Common myeloid progenitor, CD34-positive (primary cell): ENCODE data around the gene MTCL1. TPM values are rescaled to one million over a fixed set of nuclear protein-coding genes. Genes with fewer than 3 reads are reported as not detected.

ENCODE experiments used
- CTCF ChIA-PET: fragments of 350-600 bp; sonication (Branson Sonifier 250); formaldehyde crosslinking; loops from one replicate; lab custom pipeline; 2021; ENCODE audit warnings: antibody characterized with exemption; lab: Charles Lee
- POLR2A ChIA-PET: fragments of 350-600 bp; sonication (Branson Sonifier 250); formaldehyde crosslinking; loops from one replicate; lab custom pipeline; 2021; ENCODE audit warnings: antibody characterized with exemption; lab: Charles Lee
- DNase-seq, 3 donors: peaks; one replicate each; pipeline versions ENCODE4 v3.0.0 to v3.0.0-alpha.2; 2013
- H3K27ac ChIP-seq, 2 experiments: 1 replicate in 1 of 2; 2 replicates in 1 of 2; pipeline ENCODE4 v1.7.0; 2013; ENCODE audit warnings: inconsistent platforms in 2 of 2, low read length in 2 of 2, mild to moderate bottlenecking in 2 of 2, low read depth in 1 of 2, moderate library complexity in 1 of 2; ENCODE audit not compliant: severe bottlenecking in 2 of 2, insufficient read depth in 1 of 2, poor library complexity in 1 of 2
- H3K27me3 ChIP-seq, 5 experiments: replicated peaks in 2 of 5; 1 replicate in 3 of 5; 2 replicates in 2 of 5; pipeline versions ENCODE4 v1.6.1 to v1.7.0; 2013; ENCODE audit warnings: low read length in 4 of 5, mild to moderate bottlenecking in 2 of 5, moderate library complexity in 2 of 5, inconsistent platforms in 1 of 5; ENCODE audit not compliant: insufficient read depth in 5 of 5, control insufficient read depth in 4 of 5
- H3K36me3 ChIP-seq, 4 experiments: 1 replicate in 2 of 4; 2 replicates in 2 of 4; pipeline versions ENCODE4 v1.6.1 to v1.7.0; 2013; ENCODE audit warnings: low read length in 3 of 4, control low read depth in 1 of 4, mild to moderate bottlenecking in 1 of 4; ENCODE audit not compliant: control insufficient read depth in 4 of 4, insufficient read depth in 4 of 4
- H3K4me1 ChIP-seq, 4 experiments: 1 replicate in 3 of 4; 2 replicates in 1 of 4; pipeline versions ENCODE4 v1.6.1 to v1.7.1; 2013; ENCODE audit warnings: low read length in 3 of 4, mild to moderate bottlenecking in 3 of 4, control low read depth in 1 of 4, inconsistent platforms in 1 of 4, moderate library complexity in 1 of 4; ENCODE audit not compliant: control insufficient read depth in 4 of 4, insufficient read depth in 4 of 4; ENCODE audit errors: control extremely low read depth in 1 of 4
- H3K4me3 ChIP-seq, 7 experiments: 1 replicate in 4 of 7; 2 replicates in 3 of 7; pipeline versions ENCODE4 v1.5.1 to v1.7.0; 2013; ENCODE audit warnings: mild to moderate bottlenecking in 7 of 7, low read length in 6 of 7, moderate library complexity in 6 of 7, inconsistent platforms in 2 of 7, low read depth in 2 of 7, control low read depth in 1 of 7; ENCODE audit not compliant: insufficient read depth in 4 of 7, control insufficient read depth in 1 of 7; ENCODE audit errors: extremely low read depth in 1 of 7
- H3K9me3 ChIP-seq, 5 experiments: 1 replicate in 4 of 5; 2 replicates in 1 of 5; pipeline versions ENCODE4 v1.6.1 to v1.7.1; 2013; ENCODE audit warnings: low read length in 4 of 5, mild to moderate bottlenecking in 2 of 5, inconsistent platforms in 1 of 5, low read depth in 1 of 5, moderate library complexity in 1 of 5; ENCODE audit not compliant: control insufficient read depth in 4 of 5, insufficient read depth in 2 of 5; ENCODE audit errors: control extremely low read depth in 1 of 5
- WGBS: methylation state at CpG from one replicate; pipeline ENCODE4 v1.1.5; 2013; ENCODE audit not compliant: insufficient coverage; 5-methylcytosine and 5-hydroxymethylcytosine counted together
- polyA plus RNA-seq: library from polyadenylated mRNA; unstranded; fragments of 120-200 nt; gene quantifications from one replicate; pipeline ENCODE4 v1.2.1, GENCODE V29; 2013

The MTCL1 gene
- 2.3 TPM for polyA plus RNA-seq

DNA sequence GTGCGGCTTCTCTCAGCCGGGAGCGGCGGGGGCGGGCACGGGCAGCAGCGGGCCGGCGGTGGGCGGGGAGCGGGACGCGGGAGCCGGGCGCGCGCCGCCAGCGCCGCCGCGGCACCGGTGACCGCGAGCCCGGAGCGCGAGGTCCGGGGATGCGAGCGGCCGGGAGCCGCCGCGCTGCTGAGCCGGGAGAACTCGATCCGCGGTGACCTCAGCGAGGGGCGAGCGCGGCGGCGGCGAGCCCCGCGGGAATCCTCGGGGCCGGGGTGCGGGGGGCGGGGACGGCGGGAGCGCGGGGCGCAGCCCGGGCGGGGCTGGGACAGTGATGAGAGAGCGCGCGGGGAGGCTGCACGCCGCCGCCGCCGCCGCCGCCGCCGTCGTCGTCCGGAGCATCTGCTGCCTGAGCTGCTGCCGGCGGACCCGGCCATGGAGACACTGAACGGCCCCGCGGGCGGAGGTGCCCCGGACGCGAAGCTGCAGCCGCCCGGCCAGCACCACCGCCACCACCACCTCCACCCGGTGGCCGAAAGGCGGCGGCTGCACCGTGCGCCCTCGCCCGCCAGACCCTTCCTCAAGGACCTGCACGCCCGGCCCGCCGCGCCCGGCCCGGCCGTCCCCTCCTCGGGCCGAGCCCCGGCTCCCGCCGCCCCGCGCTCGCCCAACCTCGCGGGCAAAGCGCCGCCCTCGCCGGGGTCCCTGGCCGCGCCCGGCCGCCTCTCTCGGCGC lies at the start of gene MTCL1:
Gene MTCL1, plus strand, starts transcription at position 319 of the 723 bp plus-strand sequence. Its CDS starts 105 bp downstream, at position 424.
- WGBS: 0% methylated on average over 74 of the region's 123 CpGs

DNA sequence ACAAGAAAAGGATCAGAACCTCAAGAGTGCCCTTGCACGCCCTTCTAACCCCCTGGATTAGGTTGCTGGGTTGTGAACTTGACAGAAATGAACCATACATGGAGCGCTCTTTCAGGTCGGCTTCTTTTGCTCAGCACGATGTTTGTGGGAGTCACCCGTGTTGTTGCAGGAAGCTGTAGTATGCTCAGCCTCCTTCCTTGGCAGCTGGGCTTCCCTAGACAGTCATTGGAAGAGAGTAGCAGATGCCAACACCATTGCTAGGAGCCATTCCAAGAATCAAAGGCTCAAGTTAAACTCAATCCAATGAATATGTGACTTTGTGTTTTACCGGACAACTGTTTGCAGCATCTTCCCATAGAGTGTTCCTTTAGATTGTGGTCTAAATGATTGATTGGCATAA lies 49.1 kb upstream of the MTCL1 start:
- no peak for DNase-seq
- Histone ChIP-seq H3K27ac (no peak overlapping the region), H3K9me3 (no peaks in the 10 kb centered on the region), H3K27me3 (no peaks in the 10 kb centered on the region), H3K4me1 (no peaks in the 10 kb centered on the region), H3K36me3 (no peaks in the 10 kb centered on the region), H3K4me3 (no peak overlapping the region)
- WGBS: 94% methylated on average over 3 of the region's 6 CpGs
- CTCF ChIA-PET: interaction anchor here (1.6 to 2.3 kb wide), 2 partner anchors 325 to 331 kb away, joined by 5 to 13 read pairs; no protein-coding TSS in a partner anchor
- POLR2A ChIA-PET: no interaction called here

More for the DNA sequence above, at the start of gene MTCL1:
- ChIA-PET POLR2A (interaction anchor here (1.3 kb wide), 1 partner anchor 25 kb away, joined by 4 read pairs; no protein-coding TSS in a partner anchor), CTCF (no interaction called here)
- no peaks in the 10 kb centered on the region for H3K36me3 ChIP-seq
- DNase-seq: peak in 2 of 3 donors; percentile 22 to 50
- H3K27me3 ChIP-seq: peaks cover 3 to 71% (median 33%) of the 10 kb centered on the region in 5 experiments
- H3K27ac ChIP-seq: no peak within 1 kb of the TSS
- H3K4me3 ChIP-seq: peak within 1 kb of the TSS; percentile 46 to 83 (median 67)
- peaks cover 0 to 35% (median 29%) of the 10 kb centered on the region in 4 experiments for H3K4me1 ChIP-seq
- H3K9me3 ChIP-seq: no peaks in the 10 kb centered on the region

- peaks cover 0 to 7% (median 4%) of the 10 kb centered on the region in 4 experiments for H3K4me1 ChIP-seq
- no peak overlapping the region for H3K4me3 ChIP-seq
- H3K27ac ChIP-seq: no peak overlapping the region
- WGBS: 93% methylated on average over 14 of the region's 14 CpGs
- POLR2A ChIA-PET: no interaction called here
- H3K36me3 ChIP-seq: no peaks in the 10 kb centered on the region
- no peaks in the 10 kb centered on the region for H3K9me3 ChIP-seq
- H3K27me3 ChIP-seq: no peaks in the 10 kb centered on the region
- DNase-seq: no peak
- CTCF ChIA-PET: interaction anchor here (2.3 kb wide), 1 partner anchor 330 kb away, joined by 13 read pairs; no protein-coding TSS in a partner anchor
These were observed 48.1 kb upstream of the MTCL1 start for GRCh38 chr18:8657050-8657820.

DNA sequence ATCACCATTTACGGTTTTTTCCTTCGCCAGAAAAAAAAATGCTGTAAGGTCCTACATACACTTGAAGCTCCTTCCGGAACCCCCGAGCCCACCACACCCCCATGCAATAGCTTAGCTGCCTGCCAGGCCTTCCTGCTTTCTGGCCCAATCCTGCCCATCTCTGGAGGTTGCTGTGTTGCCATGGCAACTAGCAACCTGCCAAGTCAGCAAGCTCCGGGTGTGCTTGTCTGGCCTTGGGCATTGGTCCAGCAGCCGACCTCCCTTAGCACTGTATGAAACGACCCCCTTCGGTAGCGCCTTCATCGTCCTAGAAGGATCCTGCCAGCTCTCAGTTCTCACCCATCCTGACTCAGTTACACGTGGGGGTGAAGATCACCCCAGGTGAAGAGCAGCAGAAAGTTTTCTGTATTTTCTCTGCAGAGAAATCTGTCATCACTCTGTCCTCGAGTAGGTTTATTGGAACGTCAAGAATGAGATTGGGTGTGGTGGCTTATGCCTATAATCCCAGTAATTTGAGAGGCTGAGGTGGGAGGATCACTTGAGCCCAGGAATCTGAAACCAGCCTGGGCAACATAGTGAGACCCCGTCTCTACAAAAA lies 47.4 kb upstream of the MTCL1 start:
- no peaks in the 10 kb centered on the region for H3K27me3 ChIP-seq
- ChIA-PET CTCF (no interaction called here), POLR2A (interaction anchor here (0.6 kb wide), 1 partner anchor 676 kb away, joined by 3 read pairs; no protein-coding TSS in a partner anchor)

GRCh38 chr18:8658858-8659485 lies 46.4 kb upstream of the MTCL1 start:
- WGBS: 96% methylated on average over 27 of the region's 31 CpGs
- ChIA-PET POLR2A (no interaction called here), CTCF (no interaction called here)
- Histone ChIP-seq H3K9me3 (no peaks in the 10 kb centered on the region), H3K36me3 (no peaks in the 10 kb centered on the region), H3K27me3 (no peaks in the 10 kb centered on the region), H3K27ac (no peak overlapping the region), H3K4me3 (no peak overlapping the region), H3K4me1 (peaks cover 0 to 7% (median 4%) of the 10 kb centered on the region in 4 experiments)
- DNase-seq: no peak

More for the DNA sequence above, 47.4 kb upstream of the MTCL1 start:
- Histone ChIP-seq H3K4me1 (peaks cover 0 to 7% (median 4%) of the 10 kb centered on the region in 4 experiments), H3K9me3 (no peaks in the 10 kb centered on the region), H3K4me3 (no peak overlapping the region), H3K27ac (no peak overlapping the region), H3K36me3 (no peaks in the 10 kb centered on the region)
- WGBS: 81% methylated on average over 12 of the region's 14 CpGs
- DNase-seq: peak in 1 of 3 donors; percentile 6

GRCh38 chr18:8659609-8660242 lies 45.6 kb upstream of the MTCL1 start:
- ChIA-PET CTCF (interaction anchor here (0.6 to 1.4 kb wide), 5 partner anchors 10 to 152 kb away, joined by 3 read pairs; no protein-coding TSS in a partner anchor), POLR2A (no interaction called here)
- DNase-seq: no peak
- Histone ChIP-seq H3K9me3 (no peaks in the 10 kb centered on the region), H3K4me1 (peaks cover 0 to 7% (median 4%) of the 10 kb centered on the region in 4 experiments), H3K36me3 (no peaks in the 10 kb centered on the region), H3K4me3 (no peak overlapping the region), H3K27ac (no peak overlapping the region), H3K27me3 (no peaks in the 10 kb centered on the region)
- WGBS: 98% methylated on average over 31 of the region's 36 CpGs
